HL-60 (cell line): ENCODE measurements around the gene HES4.

Experiments
- POLR2AphosphoS5 ChIP-seq: IDR thresholded peaks from 2 replicates; pipeline ENCODE4 v1.6.1; 2012; ENCODE audit warnings: low read depth
- SPI1 ChIP-seq: IDR thresholded peaks from 2 replicates; pipeline ENCODE4 v1.6.1; 2012; ENCODE audit warnings: low read depth, mild to moderate bottlenecking, borderline replicate concordance
- TF ChIP-seq, protein P1 (sequence below): IDR thresholded peaks from one replicate; pipeline ENCODE4 v1.5.1; 2011; ENCODE audit warnings: low read length, control low read depth, inconsistent platforms; ENCODE audit not compliant: insufficient read depth
- TF ChIP-seq, protein P2 (sequence below): IDR thresholded peaks from 2 replicates; pipeline ENCODE4 v1.6.1; 2012; ENCODE audit warnings: low read depth; ENCODE audit not compliant: insufficient replicate concordance

DNA sequence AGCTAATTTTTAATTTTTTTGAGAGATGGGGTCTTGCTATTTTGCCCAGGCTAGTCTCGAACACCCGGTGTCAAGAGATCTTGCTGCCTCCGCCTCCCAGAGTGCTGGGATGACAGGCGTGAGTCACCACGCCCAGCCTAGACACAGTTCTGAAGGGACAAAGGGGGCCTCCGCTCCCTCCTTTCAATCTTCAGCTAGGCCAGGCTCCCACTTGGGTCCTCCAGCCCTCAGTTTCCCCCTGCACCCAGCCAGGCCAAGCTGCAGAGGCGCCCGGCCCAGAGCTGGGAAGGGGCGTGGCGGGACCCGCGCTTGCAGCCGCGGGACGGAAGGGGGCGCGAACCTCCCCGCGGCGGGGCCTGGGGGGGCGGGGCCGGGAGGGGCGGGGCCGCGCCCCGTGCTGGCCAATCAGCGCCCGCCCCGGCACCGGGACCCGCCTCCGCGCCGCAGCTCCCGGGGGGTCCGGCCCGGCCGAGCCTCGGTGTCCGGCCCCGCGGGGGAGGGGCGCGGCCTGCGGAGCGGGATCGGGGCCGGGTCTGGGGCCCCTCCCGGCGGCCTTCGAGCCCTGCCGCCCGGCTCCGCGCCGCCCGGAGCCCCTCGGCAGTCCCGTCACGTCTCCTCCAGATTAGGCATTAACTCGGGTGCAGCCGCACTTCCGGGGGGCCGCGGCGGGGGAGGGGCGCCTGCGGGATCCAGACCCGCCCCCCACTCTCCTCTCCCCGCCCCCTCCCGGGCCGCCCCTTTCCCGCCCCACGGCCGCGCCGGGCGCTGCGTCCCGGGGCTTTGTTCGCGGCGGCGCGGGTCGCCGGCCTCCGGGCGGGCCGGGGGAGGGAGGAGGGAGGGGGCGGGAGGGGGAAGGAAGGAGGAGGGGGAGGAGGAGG, 19.5 kb upstream of the HES4 start:
- TF ChIP-seq, protein P1, sequence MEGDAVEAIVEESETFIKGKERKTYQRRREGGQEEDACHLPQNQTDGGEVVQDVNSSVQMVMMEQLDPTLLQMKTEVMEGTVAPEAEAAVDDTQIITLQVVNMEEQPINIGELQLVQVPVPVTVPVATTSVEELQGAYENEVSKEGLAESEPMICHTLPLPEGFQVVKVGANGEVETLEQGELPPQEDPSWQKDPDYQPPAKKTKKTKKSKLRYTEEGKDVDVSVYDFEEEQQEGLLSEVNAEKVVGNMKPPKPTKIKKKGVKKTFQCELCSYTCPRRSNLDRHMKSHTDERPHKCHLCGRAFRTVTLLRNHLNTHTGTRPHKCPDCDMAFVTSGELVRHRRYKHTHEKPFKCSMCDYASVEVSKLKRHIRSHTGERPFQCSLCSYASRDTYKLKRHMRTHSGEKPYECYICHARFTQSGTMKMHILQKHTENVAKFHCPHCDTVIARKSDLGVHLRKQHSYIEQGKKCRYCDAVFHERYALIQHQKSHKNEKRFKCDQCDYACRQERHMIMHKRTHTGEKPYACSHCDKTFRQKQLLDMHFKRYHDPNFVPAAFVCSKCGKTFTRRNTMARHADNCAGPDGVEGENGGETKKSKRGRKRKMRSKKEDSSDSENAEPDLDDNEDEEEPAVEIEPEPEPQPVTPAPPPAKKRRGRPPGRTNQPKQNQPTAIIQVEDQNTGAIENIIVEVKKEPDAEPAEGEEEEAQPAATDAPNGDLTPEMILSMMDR, result peak; percentile 7
- TF ChIP-seq SPI1 (no peak), POLR2AphosphoS5 (no peak)
- TF ChIP-seq, protein P2, sequence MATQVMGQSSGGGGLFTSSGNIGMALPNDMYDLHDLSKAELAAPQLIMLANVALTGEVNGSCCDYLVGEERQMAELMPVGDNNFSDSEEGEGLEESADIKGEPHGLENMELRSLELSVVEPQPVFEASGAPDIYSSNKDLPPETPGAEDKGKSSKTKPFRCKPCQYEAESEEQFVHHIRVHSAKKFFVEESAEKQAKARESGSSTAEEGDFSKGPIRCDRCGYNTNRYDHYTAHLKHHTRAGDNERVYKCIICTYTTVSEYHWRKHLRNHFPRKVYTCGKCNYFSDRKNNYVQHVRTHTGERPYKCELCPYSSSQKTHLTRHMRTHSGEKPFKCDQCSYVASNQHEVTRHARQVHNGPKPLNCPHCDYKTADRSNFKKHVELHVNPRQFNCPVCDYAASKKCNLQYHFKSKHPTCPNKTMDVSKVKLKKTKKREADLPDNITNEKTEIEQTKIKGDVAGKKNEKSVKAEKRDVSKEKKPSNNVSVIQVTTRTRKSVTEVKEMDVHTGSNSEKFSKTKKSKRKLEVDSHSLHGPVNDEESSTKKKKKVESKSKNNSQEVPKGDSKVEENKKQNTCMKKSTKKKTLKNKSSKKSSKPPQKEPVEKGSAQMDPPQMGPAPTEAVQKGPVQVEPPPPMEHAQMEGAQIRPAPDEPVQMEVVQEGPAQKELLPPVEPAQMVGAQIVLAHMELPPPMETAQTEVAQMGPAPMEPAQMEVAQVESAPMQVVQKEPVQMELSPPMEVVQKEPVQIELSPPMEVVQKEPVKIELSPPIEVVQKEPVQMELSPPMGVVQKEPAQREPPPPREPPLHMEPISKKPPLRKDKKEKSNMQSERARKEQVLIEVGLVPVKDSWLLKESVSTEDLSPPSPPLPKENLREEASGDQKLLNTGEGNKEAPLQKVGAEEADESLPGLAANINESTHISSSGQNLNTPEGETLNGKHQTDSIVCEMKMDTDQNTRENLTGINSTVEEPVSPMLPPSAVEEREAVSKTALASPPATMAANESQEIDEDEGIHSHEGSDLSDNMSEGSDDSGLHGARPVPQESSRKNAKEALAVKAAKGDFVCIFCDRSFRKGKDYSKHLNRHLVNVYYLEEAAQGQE, result no peak
